ENCODE measurements around the gene PCBP3. TPM values are rescaled to one million over a fixed set of nuclear protein-coding genes. Genes with fewer than 3 reads are reported as not detected.

Gene PCBP3
- total RNA-seq, 1 donor from 2014 or later = 4.6 TPM

- Mint-ChIP-seq H3K27ac (peak overlapping the region; percentile 31), H3K4me1 (peaks cover 33% of the 10 kb centered on the region), H3K27me3 (ENCODE audit: insufficient read depth, low read depth) (no peaks in the 10 kb centered on the region), H3K4me3 (no peak overlapping the region), H3K36me3 (no peaks in the 10 kb centered on the region), H3K9me3 (peaks cover 6% of the 10 kb centered on the region)
- H3K27ac ChIP-seq = no peak overlapping the region
- no peak overlapping the region for H3K4me3 ChIP-seq
- no peaks in the 10 kb centered on the region for H4K20me1 ChIP-seq (ENCODE audit: low read depth)
- H3K36me3 ChIP-seq = no peaks in the 10 kb centered on the region
- H3K4me2 ChIP-seq = no peak overlapping the region
- H3K79me2 ChIP-seq (ENCODE audit: low read depth) = no peaks in the 10 kb centered on the region
- no peak for DNase-seq (ENCODE audit: low spot score)
- no peaks in the 10 kb centered on the region for H3K4me1 ChIP-seq
- H3K9ac ChIP-seq = no peak overlapping the region
- H2AFZ ChIP-seq (replicated peaks) = no peak overlapping the region
- H3F3A ChIP-seq (ENCODE audit: low read depth) = no peaks in the 10 kb centered on the region
- H3K27me3 ChIP-seq = no peaks in the 10 kb centered on the region
- TF ChIP-seq EZH2phosphoT487 (IDR thresholded peaks at IDR 0.05) (no peak), EZH2 (IDR thresholded peaks at IDR 0.05) (no peak)
- H3K9me3 ChIP-seq (ENCODE audit: low read depth) = no peaks in the 10 kb centered on the region
Observed at GRCh38 chr21:45846373-45847160, 203.0 kb downstream of the PCBP3 start.

GRCh38 chr21:45847870-45848269 lies 204.3 kb downstream of the PCBP3 start:
- Histone ChIP-seq H3K36me3 (no peaks in the 10 kb centered on the region), H3K27ac (no peak overlapping the region), H3K27me3 (no peaks in the 10 kb centered on the region), H2AFZ (replicated peaks) (no peak overlapping the region), H3K4me1 (no peaks in the 10 kb centered on the region), H3F3A (ENCODE audit: low read depth) (no peaks in the 10 kb centered on the region), H3K4me2 (no peak overlapping the region), H3K4me3 (no peak overlapping the region), H3K79me2 (ENCODE audit: low read depth) (no peaks in the 10 kb centered on the region), H3K9ac (no peak overlapping the region), H3K9me3 (ENCODE audit: low read depth) (no peaks in the 10 kb centered on the region), H4K20me1 (ENCODE audit: low read depth) (no peaks in the 10 kb centered on the region)
- Mint-ChIP-seq H3K27ac (peak overlapping the region; percentile 25), H3K27me3 (ENCODE audit: insufficient read depth, low read depth) (no peaks in the 10 kb centered on the region), H3K9me3 (no peaks in the 10 kb centered on the region), H3K36me3 (no peaks in the 10 kb centered on the region), H3K4me1 (peaks cover 33% of the 10 kb centered on the region), H3K4me3 (no peak overlapping the region)
- DNase-seq (ENCODE audit: low spot score) = no peak
- no peak for TF ChIP-seq EZH2phosphoT487 (IDR thresholded peaks at IDR 0.05)
- no peak for TF ChIP-seq CTCF (IDR thresholded peaks at IDR 0.05)

GRCh38 chr21:45848331-45848730 lies 204.8 kb downstream of the PCBP3 start:
- Mint-ChIP-seq H3K9me3 (no peaks in the 10 kb centered on the region), H3K4me3 (no peak overlapping the region), H3K36me3 (no peaks in the 10 kb centered on the region), H3K27me3 (ENCODE audit: insufficient read depth, low read depth) (no peaks in the 10 kb centered on the region), H3K27ac (no peak overlapping the region), H3K4me1 (peaks cover 33% of the 10 kb centered on the region)
- Histone ChIP-seq H3K4me3 (no peak overlapping the region), H2AFZ (replicated peaks) (no peak overlapping the region), H3F3A (ENCODE audit: low read depth) (no peaks in the 10 kb centered on the region), H3K4me2 (no peak overlapping the region), H3K4me1 (no peaks in the 10 kb centered on the region), H3K27ac (no peak overlapping the region), H4K20me1 (ENCODE audit: low read depth) (no peaks in the 10 kb centered on the region), H3K9me3 (ENCODE audit: low read depth) (no peaks in the 10 kb centered on the region), H3K79me2 (ENCODE audit: low read depth) (no peaks in the 10 kb centered on the region), H3K36me3 (no peaks in the 10 kb centered on the region), H3K27me3 (no peaks in the 10 kb centered on the region), H3K9ac (no peak overlapping the region)
- no peak for DNase-seq (ENCODE audit: low spot score)
- TF ChIP-seq CTCF (IDR thresholded peaks at IDR 0.05) (no peak), EZH2phosphoT487 (IDR thresholded peaks at IDR 0.05) (no peak), EZH2 (IDR thresholded peaks at IDR 0.05) (no peak)

GRCh38 chr21:45848805-45849204 lies 205.3 kb downstream of the PCBP3 start:
- no peak for DNase-seq (ENCODE audit: low spot score)
- Histone ChIP-seq H3K36me3 (no peaks in the 10 kb centered on the region), H3K27ac (no peak overlapping the region), H3K9me3 (ENCODE audit: low read depth) (no peaks in the 10 kb centered on the region), H3K9ac (no peak overlapping the region), H3K4me3 (no peak overlapping the region), H3K79me2 (ENCODE audit: low read depth) (no peaks in the 10 kb centered on the region), H3K27me3 (no peaks in the 10 kb centered on the region), H4K20me1 (ENCODE audit: low read depth) (no peaks in the 10 kb centered on the region), H2AFZ (replicated peaks) (no peak overlapping the region), H3K4me2 (no peak overlapping the region), H3K4me1 (no peaks in the 10 kb centered on the region), H3F3A (ENCODE audit: low read depth) (no peaks in the 10 kb centered on the region)
- Mint-ChIP-seq H3K27me3 (ENCODE audit: insufficient read depth, low read depth) (peaks cover 2% of the 10 kb centered on the region), H3K27ac (no peak overlapping the region), H3K4me1 (peaks cover 36% of the 10 kb centered on the region), H3K4me3 (no peak overlapping the region), H3K9me3 (no peaks in the 10 kb centered on the region), H3K36me3 (no peaks in the 10 kb centered on the region)
- TF ChIP-seq CTCF (IDR thresholded peaks at IDR 0.05) = no peak
- no peak for TF ChIP-seq EZH2 (IDR thresholded peaks at IDR 0.05)
- no peak for TF ChIP-seq EZH2phosphoT487 (IDR thresholded peaks at IDR 0.05)
